Endodermal cell (in vitro differentiated cells): ENCODE results near the gene PSMG3. TPM values are rescaled to one million over a fixed set of nuclear protein-coding genes. Genes with fewer than 3 reads are reported as not detected.

ENCODE experiments used
- DNase-seq: peaks from one replicate; pipeline ENCODE4 v3.0.0-alpha.2; 2017
- H3K27ac ChIP-seq: 2 replicates; pipeline ENCODE4 v1.5.1; 2013; ENCODE audit warnings: mild to moderate bottlenecking, low read depth, low read length, moderate library complexity
- H3K27me3 ChIP-seq: 2 replicates; pipeline ENCODE4 v1.6.1; 2013; ENCODE audit warnings: mild to moderate bottlenecking, low read length, moderate library complexity; ENCODE audit not compliant: insufficient read depth, control insufficient read depth, poor library complexity, severe bottlenecking
- H3K36me3 ChIP-seq: 2 replicates; pipeline ENCODE4 v1.7.0; 2013; ENCODE audit warnings: mild to moderate bottlenecking, low read length, moderate library complexity; ENCODE audit not compliant: control insufficient read depth, insufficient read depth
- H3K4me1 ChIP-seq: one replicate; pipeline ENCODE4 v1.7.0; 2013; ENCODE audit warnings: low read length; ENCODE audit not compliant: control insufficient read depth, insufficient read depth
- H3K4me3 ChIP-seq: 2 replicates; pipeline ENCODE4 v1.5.1; 2013; ENCODE audit warnings: mild to moderate bottlenecking, low read length, moderate library complexity
- H3K9ac ChIP-seq: 2 replicates; pipeline ENCODE4 v1.6.1; 2013; ENCODE audit warnings: mild to moderate bottlenecking, low read length, moderate library complexity; ENCODE audit not compliant: poor library complexity, severe bottlenecking; ENCODE audit errors: extremely low read depth
- H3K9me3 ChIP-seq: 2 replicates; pipeline ENCODE4 v1.6.1; 2013; ENCODE audit warnings: mild to moderate bottlenecking, low read length, moderate library complexity; ENCODE audit not compliant: control insufficient read depth
- H3K27ac Mint-ChIP-seq: 2 replicates; pipeline ENCODE4 v1.8.0; 2020; ENCODE audit warnings: mixed read lengths
- H3K27me3 Mint-ChIP-seq: 2 replicates; pipeline ENCODE4 v1.8.0; 2021; ENCODE audit warnings: mild to moderate bottlenecking, mixed read lengths; ENCODE audit not compliant: insufficient read depth
- H3K36me3 Mint-ChIP-seq: 2 replicates; pipeline ENCODE4 v1.8.0; 2020; ENCODE audit warnings: low read depth, mixed read lengths
- H3K4me1 Mint-ChIP-seq: 2 replicates; pipeline ENCODE4 v1.8.0; 2020; ENCODE audit warnings: mixed read lengths
- H3K4me3 Mint-ChIP-seq: 2 replicates; pipeline ENCODE4 v1.8.0; 2020; ENCODE audit warnings: mild to moderate bottlenecking, moderate library complexity, mixed read lengths
- H3K9me3 Mint-ChIP-seq: 2 replicates; pipeline ENCODE4 v1.8.0; 2020; ENCODE audit warnings: mild to moderate bottlenecking, mixed read lengths
- WGBS, 2 experiments: methylation state at CpG; one replicate each; pipeline versions ENCODE4 v1.1.5 to v1.1.7; 2013; ENCODE audit warnings: missing lambda C conversion rate in 2 of 2, mixed read lengths in 1 of 2; ENCODE audit not compliant: insufficient coverage in 1 of 2, insufficient read length in 1 of 2; 5-methylcytosine and 5-hydroxymethylcytosine counted together
- total RNA-seq, 2 donors: library from RNA; stranded (reverse); fragmentation: NEBNext Ultra II Directional in 1 of 2; extraction: Animal tissue kit (Norgen Biotek cat#: 25700) in 1 of 2; gene quantifications; 2 replicates in 1 of 2; 3 replicates in 1 of 2; pipeline ENCODE4 v1.2.1, GENCODE V29; 2021
- TF ChIP-seq, protein P1 (sequence below): fragments of 200-600 bp; sonication (generic); conservative IDR thresholded peaks from 2 replicates; pipeline ENCODE4 v1.5.0; 2021; ENCODE audit warnings: antibody characterized with exemption, mild to moderate bottlenecking

The PSMG3 gene
- total RNA-seq, 2 donors from 2014 or later, result 30.1 to 44.3 TPM

DNA sequence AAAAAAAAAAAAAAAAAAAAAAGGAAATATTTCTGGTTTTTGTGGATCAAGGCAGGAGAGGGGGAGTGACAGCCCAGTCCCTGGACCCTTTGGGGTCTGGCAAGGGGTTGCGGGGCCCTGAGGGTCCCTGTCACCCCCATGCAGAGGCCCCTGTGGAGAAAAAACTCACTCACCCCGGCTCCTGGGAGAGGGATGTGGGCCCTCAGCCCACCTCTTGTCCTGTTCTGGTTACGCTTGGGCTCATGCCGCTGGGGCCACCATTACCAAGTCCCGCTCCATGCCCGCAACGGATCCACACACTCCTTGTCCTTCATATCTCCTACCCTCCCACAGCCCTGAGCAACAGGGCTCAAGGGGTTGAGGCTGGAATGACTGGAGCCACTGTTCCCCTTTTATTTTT, 12.8 kb downstream of the PSMG3 start:
- TF ChIP-seq, protein P1, sequence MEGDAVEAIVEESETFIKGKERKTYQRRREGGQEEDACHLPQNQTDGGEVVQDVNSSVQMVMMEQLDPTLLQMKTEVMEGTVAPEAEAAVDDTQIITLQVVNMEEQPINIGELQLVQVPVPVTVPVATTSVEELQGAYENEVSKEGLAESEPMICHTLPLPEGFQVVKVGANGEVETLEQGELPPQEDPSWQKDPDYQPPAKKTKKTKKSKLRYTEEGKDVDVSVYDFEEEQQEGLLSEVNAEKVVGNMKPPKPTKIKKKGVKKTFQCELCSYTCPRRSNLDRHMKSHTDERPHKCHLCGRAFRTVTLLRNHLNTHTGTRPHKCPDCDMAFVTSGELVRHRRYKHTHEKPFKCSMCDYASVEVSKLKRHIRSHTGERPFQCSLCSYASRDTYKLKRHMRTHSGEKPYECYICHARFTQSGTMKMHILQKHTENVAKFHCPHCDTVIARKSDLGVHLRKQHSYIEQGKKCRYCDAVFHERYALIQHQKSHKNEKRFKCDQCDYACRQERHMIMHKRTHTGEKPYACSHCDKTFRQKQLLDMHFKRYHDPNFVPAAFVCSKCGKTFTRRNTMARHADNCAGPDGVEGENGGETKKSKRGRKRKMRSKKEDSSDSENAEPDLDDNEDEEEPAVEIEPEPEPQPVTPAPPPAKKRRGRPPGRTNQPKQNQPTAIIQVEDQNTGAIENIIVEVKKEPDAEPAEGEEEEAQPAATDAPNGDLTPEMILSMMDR, result no peak
- H3K9ac ChIP-seq, result no peak overlapping the region
- H3K9me3 ChIP-seq, result no peaks in the 10 kb centered on the region
- H3K27me3 ChIP-seq, result no peaks in the 10 kb centered on the region
- H3K4me3 ChIP-seq, result no peak overlapping the region
- H3K4me3 Mint-ChIP-seq, result no peak overlapping the region
- H3K27ac Mint-ChIP-seq, result no peak overlapping the region
- peaks cover 14% of the 10 kb centered on the region for H3K4me1 Mint-ChIP-seq
- no peaks in the 10 kb centered on the region for H3K36me3 ChIP-seq
- H3K27me3 Mint-ChIP-seq, result no peaks in the 10 kb centered on the region
- no peak for DNase-seq
- no peaks in the 10 kb centered on the region for H3K4me1 ChIP-seq
- whole genome bisulfite sequencing, 2 experiments, result 90 to 95% methylated on average over 5 to 7 of the region's 7 CpGs
- H3K9me3 Mint-ChIP-seq, result no peaks in the 10 kb centered on the region
- H3K27ac ChIP-seq, result no peak overlapping the region
- no peaks in the 10 kb centered on the region for H3K36me3 Mint-ChIP-seq

DNA sequence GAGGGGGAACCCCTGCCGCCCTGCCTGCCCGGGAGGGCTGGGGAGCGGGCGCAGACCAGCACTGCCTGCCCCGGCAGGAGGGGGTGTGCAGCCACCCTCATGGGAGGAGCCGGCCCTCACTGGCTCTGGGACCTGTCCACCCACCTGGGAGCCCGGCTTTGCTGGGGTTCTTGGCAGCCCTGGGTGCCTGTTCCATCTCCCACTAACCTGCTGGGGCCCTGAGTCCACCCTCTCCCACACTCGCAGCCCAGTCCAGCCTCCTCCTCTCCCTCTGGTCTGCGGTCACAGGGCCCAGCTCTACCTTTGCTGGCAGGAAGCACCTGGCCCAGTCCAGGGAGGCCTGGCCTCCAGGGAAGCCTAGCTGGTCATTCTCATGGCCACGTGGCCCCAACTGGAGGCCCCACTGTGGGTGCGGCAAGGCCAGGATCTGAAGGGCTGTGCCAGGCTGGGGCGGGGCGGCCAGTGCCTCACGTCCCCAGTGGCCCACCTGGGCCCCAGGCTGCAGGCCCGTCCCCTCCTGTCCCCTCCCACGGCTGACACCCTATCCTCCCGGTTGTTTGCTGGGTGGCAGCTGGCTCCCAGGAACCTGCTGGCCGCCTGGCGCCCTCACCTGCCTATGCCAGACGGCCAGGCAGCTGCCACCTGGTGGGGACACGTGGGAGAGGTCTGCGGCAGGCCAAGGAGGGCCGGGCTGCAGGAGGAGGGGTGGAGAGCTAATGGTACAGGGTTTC, 13.9 kb downstream of the PSMG3 start, which contains the start of gene TMEM184A:
Gene TMEM184A (minus strand): TSS at position 393 of the 731 bp plus-strand sequence. CDS start 721 bp downstream, outside the sequence.
- no peak within 1 kb of the TSS for H3K4me3 Mint-ChIP-seq
- H3K4me3 ChIP-seq, result no peak within 1 kb of the TSS

DNA sequence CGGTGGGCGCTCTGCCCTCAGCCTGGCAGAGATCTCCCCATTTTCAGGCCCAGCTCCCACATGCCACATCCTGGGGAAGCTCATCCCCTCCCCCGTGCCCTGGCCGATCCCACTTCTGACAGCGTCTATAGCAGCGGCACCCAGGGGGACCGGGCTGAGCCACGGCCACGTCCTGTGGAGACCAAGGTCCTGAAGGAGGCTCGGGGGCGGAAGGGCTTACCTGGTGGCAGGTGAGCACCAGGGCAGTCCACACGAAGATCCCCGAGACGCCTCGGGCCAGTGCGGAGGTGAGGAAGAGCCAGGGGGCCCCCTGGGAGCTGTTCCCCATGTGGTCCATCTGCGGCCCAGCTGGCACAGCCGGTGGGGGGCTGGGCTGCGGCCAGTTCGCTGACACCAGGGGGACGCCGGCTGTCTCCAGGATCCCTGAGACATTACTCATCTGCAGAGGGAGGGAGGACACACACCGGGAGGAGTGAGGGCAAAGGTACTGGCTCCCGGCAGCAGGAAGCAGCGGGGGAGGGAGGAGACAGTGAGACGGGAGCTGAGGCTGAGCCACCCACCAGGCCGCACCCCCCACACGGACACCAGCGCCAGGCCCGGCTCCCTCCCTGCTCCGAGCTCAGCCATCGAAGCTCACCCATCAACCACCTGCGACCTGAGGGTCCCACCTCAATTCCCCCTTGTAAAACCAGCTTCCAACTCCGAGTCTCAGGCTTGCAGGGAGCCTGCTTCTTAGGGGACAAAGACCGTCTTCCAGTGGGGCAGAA, 14.6 kb downstream of the PSMG3 start:
- WGBS, 2 experiments, result 53 to 58% methylated on average over 16 to 35 of the region's 35 CpGs

More for the DNA sequence above, 13.9 kb downstream of the PSMG3 start, which contains the start of gene TMEM184A:
- Mint-ChIP-seq H3K27ac (peak within 1 kb of the TSS; percentile 77), H3K9me3 (no peaks in the 10 kb centered on the region), H3K27me3 (no peaks in the 10 kb centered on the region), H3K4me1 (peaks cover 14% of the 10 kb centered on the region), H3K36me3 (no peaks in the 10 kb centered on the region)
- TF ChIP-seq, protein P1, result peak; percentile 80
- H3K36me3 ChIP-seq, result no peaks in the 10 kb centered on the region
- H3K27me3 ChIP-seq, result no peaks in the 10 kb centered on the region
- DNase-seq, result peak; percentile 94
- 70 to 73% methylated on average over 10 to 23 of the region's 23 CpGs for WGBS, 2 experiments
- no peak within 1 kb of the TSS for H3K27ac ChIP-seq
- H3K4me1 ChIP-seq, result no peaks in the 10 kb centered on the region
- H3K9ac ChIP-seq, result no peak within 1 kb of the TSS
- no peaks in the 10 kb centered on the region for H3K9me3 ChIP-seq

More for the DNA sequence above, 14.6 kb downstream of the PSMG3 start:
- Mint-ChIP-seq H3K9me3 (no peaks in the 10 kb centered on the region), H3K27me3 (no peaks in the 10 kb centered on the region), H3K27ac (peak overlapping the region; percentile 44), H3K36me3 (no peaks in the 10 kb centered on the region), H3K4me1 (peaks cover 14% of the 10 kb centered on the region), H3K4me3 (no peak overlapping the region)
- peak; percentile 89 for DNase-seq
- H3K4me3 ChIP-seq, result no peak overlapping the region
- no peaks in the 10 kb centered on the region for H3K36me3 ChIP-seq
- H3K9ac ChIP-seq, result no peak overlapping the region
- H3K9me3 ChIP-seq, result no peaks in the 10 kb centered on the region
- no peak overlapping the region for H3K27ac ChIP-seq
- TF ChIP-seq, protein P1, result no peak
- H3K27me3 ChIP-seq, result no peaks in the 10 kb centered on the region
- H3K4me1 ChIP-seq, result no peaks in the 10 kb centered on the region
